MM.1S (cell line): Measurements from ENCODE around the gene TFAP2A.

ENCODE experiments used
- CTCF ChIP-seq: fragments of 300-600 bp; sonication (generic); IDR thresholded peaks from 2 replicates; pipeline ENCODE4 v1.5.1; 2016; ENCODE audit warnings: antibody characterized with exemption, low read length, mixed read lengths
- EZH2phosphoT487 ChIP-seq: fragments of 300-600 bp; sonication (generic); IDR thresholded peaks from 2 replicates; pipeline ENCODE4 v1.6.1; 2018; ENCODE audit warnings: antibody characterized with exemption, low read length

- TF ChIP-seq CTCF (no peak), EZH2phosphoT487 (no peak)
Observed at GRCh38 chr6:10386756-10387654, 27.9 kb downstream of the TFAP2A start.
